Stimulated activated CD4-positive, alpha-beta T cell treated with anti-CD3 and anti-CD28 coated beads, Interleukin-12 subunit alpha, Interleukin-12 subunit beta, amount 100 ng/mL, for 24 hours (primary cell): ENCODE data around the gene PNPLA6.
"Not testable (repeated sequence)": the region's sequence is repeated elsewhere in the genome, so short reads cannot be mapped to it uniquely, and the experiment has no call there.

Source experiments
- DNase-seq, 2 experiments: peaks; one replicate each; pipeline ENCODE4 v3.0.0-alpha.2; 2020; ENCODE audit warnings: low read depth in 2 of 2

PNPLA6 gene

DNA sequence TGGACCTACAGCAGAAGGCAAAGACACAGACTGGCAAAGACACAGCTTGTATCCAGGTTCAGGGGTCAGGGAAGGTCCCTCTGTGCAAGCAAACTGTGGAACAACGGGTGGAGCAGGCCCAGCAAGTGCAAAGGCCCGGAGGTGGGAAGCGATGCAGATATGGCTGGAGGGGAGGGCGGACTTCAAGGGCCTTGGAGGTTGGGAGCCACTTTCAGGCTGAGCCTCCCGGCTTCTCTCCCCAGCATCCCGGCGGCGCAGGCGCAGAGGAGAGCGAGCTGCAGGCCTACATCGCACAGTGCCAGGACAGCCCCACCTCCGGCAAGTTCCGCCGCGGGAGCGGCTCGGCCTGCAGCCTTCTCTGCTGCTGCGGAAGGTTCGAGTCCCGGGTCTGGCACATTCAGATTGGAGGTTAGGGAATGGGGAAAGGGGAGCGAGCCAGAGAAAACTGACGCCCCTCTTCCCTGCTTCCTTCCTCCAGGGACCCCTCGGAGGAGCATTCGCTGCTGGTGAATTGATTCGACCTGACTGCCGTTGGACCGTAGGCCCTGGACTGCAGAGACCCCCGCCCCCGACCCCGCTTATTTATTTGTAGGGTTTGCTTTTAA is 2.1 kb upstream of the PNPLA6 start:
- DNase-seq: no peak

DNA sequence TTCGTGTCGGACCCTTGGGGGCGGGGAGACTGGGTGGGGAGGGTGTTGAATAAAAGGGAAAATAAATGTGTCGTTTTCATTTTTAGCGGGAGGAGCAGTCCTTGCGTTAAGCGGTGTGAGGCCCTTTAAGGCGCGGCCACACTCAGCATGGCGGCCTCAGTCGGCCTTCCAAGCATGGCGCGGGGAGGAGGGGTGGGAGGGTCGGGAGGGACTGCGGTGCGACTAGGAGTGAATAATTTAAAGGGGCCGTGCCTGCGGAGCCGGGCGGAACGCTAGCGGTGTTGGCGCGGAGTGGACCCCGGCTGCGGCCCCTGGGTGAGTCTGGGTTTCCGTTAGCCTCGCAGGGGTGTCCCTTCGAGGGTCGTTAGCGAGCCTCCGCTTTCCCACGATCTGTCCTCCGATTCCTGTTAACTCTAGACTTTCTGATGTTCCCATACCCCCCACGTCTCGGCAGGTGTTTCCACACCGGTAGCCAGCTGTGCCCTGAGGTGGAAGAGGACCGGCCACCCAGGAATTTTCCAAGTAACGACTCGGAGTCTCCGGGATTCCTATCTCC is 1.5 kb upstream of the PNPLA6 start:
- DNase-seq: peak; percentile 69 to 70

DNA sequence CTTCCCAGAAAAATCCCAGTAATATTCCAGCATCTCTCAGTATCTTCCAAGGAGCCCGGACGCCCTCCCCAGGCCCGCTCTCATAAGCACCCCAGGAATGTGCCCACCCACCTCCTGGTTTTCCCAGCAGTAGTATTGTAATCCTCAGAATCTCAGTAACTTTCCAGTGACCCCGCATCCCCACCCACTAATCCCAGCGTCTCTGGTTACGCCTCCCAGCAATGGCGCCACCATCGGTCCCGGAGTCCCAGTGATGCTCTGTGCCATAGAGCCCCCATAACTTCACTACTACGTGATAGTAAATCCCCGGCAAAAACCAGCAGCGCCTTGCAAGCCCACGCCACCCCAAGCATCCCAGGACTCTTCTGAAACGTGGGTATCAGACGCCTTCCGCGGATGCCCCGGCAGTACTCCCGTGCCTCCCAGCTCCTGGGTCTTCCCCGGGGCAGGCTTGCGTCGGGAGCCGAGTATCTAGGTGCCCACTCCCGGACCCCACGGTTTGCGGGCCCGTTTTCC is 928 bp upstream of the PNPLA6 start:
- peak in 1 of 2 experiments; percentile 39 for DNase-seq

DNA sequence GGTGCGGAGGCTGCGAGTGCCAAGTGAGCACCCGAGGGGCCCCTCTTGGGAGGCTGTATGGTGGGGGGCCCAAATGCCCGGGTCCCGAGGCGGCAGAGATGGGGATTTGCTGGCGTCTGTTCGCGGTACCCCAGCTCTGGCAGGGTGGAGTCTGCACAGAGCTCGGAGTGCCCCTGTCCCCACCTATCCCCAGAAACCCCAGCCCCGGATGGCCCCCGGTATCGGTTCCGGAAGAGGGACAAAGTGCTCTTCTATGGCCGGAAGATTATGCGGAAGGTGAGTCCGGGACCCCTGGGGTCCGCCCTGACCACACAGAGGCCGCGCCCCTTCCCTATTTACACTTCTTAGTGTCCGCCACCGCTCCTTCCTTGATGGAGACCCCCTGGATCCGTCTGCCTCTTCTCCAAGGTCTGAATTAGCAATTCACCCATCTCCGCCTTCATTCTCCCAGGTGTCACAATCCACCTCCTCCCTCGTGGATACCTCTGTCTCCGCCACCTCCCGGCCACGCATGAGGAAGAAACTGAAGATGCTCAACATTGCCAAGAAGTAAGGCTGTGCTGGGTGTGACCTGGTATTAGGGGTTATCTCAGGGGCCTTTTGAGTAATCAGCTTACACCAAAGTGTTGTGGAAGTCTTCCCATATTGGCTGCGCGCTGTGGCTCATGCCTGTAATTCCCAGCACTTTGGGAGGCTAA is 630 bp downstream of the PNPLA6 start:
- no peak for DNase-seq

DNA sequence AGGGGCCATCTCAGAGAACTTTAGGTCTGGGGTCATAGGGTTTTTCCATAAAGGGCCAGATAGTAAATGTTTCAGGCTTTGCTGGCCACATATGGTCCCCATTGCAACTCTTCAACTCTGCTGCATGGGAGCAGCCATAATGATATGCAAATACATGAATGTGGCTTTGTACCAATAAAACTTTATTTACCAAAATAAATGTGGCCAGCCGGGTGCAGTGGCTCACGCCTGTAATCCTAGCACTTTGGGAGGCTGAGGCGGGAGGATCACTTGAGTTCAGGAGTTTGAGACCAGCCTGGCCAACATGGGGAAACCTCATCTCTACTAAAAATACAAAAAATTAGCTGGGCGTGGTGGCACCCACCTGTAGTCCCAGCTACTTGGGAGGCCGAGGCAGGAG is 3.5 kb downstream of the PNPLA6 start:
- not testable (repeated sequence) for DNase-seq

DNA sequence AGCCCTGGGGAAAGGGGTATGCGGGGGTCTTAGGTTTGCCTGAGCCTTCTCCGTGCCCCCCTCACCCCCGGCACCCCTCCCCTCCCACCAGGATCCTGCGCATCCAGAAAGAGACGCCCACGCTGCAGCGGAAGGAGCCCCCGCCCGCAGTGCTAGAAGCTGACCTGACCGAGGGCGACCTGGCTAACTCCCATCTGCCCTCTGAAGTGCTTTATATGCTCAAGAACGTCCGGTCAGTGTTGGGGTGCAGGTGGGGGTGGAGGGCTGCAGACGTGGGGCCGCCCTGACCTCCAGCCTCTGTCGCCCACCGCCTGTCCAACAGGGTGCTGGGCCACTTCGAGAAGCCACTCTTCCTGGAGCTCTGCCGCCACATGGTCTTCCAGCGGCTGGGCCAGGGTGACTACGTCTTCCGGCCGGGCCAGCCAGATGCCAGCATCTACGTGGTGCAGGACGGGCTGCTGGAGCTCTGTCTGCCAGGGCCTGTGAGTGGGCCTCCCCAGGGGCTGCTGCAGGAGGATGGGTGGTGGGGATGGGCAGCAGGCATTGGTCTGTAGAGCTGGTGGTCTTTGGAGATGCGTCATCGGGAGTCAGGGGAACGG is 4.4 kb downstream of the PNPLA6 start:
- no peak for DNase-seq

DNA sequence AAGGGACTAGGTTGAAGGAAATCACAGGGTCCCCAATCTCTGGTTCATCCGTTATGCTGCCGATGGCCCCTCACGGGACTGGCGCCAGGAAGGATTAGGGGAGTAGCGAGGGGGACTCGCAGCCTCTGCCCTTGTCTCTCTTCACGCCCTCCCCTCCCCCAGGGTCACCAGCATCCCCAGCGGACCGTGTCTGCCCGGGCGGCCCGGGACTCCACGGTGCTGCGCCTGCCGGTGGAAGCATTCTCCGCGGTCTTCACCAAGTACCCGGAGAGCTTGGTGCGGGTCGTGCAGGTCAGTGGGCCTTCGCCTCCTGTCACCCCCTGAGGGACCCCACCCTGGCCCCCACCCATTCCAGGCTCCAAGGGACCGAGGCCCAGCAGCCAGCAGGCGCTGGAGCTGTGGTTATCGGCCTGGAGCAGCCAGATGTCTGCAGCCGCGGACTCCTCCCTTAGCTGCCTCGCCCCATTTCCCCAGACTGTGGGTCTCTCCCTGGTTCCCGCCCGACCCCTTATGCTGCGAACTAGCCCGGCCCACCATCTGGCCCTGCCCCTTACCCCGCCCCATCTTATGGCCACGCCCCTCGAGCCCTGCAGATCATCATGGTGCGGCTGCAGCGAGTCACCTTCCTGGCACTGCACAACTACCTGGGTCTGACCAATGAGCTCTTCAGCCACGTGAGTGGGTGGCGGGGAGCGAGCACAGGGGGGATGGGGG is 5.4 kb downstream of the PNPLA6 start:
- DNase-seq: peak in 1 of 2 experiments; percentile 38

DNA sequence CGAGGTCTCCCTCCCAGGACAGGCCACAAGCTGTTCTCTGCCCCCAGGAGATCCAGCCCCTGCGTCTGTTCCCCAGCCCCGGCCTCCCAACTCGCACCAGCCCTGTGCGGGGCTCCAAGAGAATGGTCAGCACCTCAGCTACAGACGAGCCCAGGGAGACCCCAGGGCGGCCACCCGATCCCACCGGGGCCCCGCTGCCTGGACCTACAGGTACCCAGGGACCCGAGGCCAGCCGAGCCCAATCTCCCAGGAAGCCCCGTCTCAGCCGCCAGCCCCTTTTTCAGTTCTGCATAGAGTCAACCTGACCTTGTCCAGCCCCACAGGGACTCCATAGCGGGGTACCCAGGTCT is 5.9 kb downstream of the PNPLA6 start:
- DNase-seq: no peak

DNA sequence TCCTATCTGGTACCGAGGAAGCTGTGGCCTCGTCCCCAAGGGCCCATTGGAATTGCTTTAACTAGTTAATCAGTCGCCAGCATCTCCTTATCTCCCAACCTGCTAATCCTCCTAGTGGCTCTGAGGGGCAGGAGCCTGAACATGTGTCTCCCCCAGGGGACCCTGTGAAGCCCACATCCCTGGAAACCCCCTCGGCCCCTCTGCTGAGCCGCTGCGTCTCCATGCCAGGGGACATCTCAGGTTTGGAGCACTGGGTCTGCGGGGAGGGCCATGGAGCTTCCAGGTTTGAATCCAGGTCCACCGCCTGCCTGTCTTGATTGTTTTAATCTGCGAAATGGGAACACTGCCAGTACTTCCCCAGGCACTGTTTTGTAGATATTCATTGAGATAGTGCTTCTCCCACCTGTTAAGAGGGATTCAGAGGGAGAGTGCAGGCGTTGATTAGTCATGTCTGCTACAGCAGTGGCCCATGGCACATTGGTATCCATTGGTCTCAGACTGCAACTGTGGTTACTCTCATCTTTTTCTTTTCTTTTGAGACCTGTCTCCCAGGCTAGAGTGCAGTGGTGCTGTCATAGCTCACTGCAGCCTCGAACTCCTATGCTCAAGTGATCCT is 6.4 kb downstream of the PNPLA6 start:
- no peak for DNase-seq

DNA sequence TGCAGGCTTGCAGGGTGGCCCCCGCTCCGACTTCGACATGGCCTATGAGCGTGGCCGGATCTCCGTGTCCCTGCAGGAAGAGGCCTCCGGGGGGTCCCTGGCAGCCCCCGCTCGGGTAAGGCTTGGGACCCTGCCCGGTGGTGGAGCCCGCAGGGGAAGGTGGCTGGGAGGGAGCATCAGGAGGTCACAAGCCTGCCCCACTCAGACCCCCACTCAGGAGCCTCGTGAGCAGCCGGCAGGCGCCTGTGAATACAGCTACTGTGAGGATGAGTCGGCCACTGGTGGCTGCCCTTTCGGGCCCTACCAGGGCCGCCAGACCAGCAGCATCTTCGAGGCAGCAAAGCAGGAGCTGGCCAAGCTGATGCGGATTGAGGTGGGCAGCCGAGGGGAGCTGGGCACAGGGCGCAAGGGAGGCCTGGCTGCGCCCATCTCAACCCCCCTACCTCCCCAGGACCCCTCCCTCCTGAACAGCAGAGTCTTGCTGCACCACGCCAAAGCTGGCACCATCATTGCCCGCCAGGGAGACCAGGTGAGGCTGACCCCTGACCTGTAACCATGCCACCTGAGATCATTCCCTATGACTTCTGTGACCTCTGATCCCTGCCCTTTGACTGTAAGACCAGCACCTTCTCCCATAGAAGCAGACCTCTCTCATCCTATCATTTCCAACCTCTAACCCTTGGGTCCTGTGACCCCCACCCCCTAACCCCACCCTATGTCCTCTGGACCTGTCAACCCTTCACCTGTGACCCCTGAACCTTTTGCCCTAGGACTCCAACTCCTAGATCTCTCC is 7.2 kb downstream of the PNPLA6 start:
- DNase-seq: no peak

DNA sequence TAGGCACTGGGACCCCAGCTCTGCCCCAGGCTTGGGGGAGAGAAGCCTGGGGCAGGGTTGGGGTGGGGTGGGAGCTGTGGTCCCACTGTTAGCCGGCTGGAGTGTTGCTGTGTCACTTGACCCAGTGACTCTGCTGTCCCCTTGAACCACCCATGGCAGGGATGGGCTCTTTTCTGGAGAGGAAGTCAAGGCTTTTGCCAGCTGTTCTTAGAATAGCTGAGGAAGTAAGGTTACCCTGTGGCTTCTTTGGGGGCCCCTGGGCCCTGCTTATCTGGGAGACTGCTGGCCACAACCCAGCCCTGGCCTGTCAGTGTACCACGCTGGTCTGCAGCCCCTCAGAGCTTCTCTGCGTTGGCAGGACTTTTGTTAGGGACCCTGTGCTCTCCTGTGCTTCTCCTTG is 9.1 kb downstream of the PNPLA6 start:
- no peak for DNase-seq

DNA sequence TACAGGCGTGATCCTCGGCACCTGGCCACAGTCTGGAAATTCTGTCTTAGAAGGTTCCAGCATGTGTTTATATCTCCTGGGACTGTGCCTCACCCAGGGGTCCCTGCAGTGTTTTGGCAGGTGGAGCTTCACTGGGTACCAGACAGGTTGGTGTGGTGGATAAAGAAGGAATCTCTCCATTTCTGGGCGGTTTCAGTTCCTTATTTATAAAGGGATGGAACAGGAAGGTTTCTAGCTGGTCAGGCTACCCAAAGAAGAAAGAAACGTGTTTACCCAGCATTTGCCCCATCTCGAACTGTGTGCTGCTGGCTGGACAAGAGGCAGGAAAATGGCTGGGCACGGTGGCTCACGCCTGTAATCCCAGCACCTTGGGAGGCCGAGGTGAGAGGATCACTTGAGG is 9.8 kb downstream of the PNPLA6 start:
- no peak for DNase-seq

DNA sequence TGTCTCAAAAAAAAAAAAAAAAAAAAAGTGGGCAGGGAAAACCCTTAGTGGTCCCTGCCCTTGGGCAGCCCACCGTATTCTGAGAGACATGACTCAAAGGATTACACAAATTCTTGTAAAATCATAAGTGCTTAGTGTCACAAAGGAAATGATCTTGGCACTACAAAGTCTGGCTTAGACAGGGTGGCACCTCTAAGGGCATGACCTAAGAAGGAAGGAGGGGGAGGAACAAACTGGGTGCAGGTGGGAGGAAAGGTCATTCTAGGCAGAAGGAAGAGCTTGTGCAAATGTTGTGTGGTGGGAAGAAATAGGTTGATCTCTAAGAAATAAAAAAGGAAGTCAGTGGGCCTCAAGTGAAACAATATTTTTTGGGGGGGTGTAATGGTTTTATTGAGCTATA is 10.4 kb downstream of the PNPLA6 start:
- no peak for DNase-seq

DNA sequence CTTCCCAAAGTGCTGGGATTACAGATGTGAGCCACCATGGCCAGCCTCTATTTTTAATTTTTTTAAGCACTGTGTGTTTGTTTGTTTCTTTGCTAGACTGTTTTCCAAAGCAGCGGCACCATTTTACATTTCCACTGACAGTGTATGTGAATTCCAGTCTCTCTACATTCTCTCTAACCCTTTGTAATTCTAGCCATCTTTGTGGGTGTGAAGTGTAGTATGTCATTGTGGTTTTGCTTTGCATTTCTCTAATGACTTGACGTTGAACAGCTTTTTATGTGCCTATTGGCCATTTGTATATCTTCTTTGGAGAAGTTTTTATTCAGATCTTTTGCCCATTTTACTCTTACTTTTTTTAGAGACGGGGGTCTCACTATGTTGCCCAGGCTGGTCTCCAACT is 11.6 kb downstream of the PNPLA6 start:
- DNase-seq: no peak

DNA sequence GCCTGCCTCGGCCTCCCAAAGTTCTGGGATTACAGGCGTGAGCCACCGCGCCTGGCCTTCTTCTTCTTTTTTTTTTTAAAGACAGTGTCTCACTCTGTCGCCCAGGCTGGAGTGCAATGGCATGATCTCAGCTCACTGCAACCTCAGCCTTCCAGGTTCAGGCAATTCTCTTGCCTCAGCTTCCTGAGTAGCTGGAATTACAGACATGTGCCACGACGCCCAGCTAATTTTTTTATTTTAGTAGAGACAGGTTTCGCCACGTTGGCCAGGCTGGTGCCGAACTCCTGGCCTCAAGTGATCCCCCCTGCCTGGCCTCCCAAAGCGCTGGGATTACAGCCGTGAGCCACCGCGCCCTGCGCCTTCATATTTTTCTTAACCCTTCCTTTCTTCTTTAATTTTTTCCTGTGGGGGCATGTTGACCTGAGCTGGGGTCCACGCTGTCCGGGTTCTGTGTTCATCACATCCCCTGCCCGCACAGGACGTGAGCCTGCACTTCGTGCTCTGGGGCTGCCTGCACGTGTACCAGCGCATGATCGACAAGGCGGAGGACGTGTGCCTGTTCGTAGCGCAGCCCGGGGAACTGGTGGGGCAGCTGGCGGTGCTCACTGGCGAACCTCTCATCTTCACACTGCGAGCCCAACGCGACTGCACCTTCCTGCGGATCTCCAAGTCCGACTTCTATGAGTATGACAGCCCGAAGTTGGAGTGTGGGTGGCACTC is 14.1 kb downstream of the PNPLA6 start:
- no peak for DNase-seq

DNA sequence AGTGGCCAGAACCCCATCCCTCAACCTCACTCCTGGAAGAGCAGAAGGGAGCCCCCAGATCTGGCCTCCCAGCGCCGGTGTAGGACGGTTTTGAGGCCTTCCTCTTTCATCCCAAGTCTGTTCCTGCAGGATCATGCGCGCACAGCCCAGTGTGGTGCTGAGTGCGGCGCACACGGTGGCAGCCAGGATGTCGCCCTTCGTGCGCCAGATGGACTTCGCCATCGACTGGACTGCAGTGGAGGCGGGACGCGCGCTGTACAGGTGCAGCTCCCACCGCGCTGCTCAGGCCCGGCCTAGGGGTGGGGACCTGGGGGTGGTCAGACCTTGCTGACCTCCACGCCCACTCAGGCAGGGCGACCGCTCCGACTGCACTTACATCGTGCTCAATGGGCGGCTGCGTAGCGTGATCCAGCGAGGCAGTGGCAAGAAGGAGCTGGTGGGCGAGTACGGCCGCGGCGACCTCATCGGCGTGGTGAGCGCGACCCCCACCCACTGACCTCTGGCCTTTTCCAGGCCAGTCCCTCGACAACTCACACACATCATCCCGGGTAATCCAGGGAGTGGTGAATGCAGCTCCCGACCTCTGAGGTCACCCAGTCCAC is 14.8 kb downstream of the PNPLA6 start:
- no peak for DNase-seq

DNA sequence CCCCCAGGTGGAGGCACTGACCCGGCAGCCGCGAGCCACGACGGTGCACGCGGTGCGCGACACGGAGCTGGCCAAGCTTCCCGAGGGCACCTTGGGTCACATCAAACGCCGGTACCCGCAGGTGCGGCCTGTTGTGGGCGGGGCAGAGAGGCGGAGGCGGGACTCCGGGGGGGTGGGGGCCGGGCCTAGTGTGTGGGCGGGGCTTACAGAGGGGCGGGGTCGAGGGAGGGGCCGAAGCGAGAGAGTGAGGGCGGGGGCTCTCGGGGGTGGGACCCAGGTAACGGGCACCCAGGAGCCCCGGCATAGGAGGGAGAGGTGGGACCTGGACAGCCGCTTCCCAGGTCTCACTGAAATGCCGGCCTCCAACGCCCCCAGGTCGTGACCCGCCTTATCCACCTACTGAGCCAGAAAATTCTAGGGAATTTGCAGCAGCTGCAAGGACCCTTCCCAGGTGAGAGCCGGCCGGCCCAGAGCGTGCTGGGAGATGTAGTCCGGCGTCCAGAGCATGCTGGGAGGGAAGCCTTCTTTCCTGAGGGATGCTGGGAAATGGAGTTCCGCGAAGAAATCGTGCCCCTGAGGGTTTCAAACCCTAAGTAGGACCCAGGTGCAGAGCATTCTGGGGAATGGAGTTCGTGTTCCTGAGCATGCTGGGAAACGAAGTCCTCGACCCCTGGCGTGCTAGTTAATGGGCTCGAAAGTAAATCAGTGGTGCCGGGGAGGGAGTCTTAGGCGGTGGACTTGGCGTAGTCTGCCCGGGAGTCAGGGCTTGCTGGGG is 15.7 kb downstream of the PNPLA6 start:
- peak in 1 of 2 experiments; percentile 16 for DNase-seq

DNA sequence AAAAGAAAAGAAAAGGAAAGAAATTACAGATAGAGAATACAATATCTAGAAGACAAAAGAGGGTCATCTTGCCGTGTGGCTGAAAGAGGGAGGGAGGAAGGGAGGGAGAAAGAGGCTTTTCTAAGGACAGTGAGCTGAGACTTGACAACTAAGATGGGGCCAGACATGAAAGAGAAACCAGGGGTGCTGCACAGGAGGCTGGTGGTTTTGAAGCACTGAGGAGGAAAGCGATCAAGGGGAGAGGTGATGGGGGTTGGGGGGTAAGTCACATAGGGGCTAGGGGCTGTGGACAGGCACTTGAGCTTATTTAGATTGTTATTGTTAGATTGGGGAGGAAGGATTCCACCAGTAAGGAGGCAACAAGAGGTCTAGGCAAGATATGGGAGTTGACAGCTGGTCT is 17.3 kb downstream of the PNPLA6 start:
- no peak for DNase-seq

DNA sequence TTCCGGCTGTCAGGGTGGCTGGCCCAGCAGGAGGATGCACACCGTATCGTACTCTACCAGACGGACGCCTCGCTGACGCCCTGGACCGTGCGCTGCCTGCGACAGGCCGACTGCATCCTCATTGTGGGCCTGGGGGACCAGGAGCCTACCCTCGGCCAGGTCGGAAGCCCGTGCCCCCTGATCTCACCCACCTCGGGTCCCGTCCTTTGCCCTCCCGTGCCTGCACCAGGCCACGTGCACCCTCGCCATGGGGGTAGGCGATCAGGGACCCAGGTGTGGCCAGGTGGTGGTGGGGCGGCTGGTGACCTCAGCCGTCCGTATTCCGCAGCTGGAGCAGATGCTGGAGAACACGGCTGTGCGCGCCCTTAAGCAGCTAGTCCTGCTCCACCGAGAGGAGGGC is 19.0 kb downstream of the PNPLA6 start:
- DNase-seq: no peak
